HL-60 (cell line): ENCODE measurements around the gene KRTAP29-1.

Experiments
- CTCF ChIP-seq: IDR thresholded peaks from one replicate; pipeline ENCODE4 v1.5.1; 2011; ENCODE audit warnings: low read length, control low read depth, inconsistent platforms; ENCODE audit not compliant: insufficient read depth
- REST ChIP-seq: IDR thresholded peaks from 2 replicates; pipeline ENCODE4 v1.6.1; 2012; ENCODE audit warnings: low read depth; ENCODE audit not compliant: insufficient replicate concordance

DNA sequence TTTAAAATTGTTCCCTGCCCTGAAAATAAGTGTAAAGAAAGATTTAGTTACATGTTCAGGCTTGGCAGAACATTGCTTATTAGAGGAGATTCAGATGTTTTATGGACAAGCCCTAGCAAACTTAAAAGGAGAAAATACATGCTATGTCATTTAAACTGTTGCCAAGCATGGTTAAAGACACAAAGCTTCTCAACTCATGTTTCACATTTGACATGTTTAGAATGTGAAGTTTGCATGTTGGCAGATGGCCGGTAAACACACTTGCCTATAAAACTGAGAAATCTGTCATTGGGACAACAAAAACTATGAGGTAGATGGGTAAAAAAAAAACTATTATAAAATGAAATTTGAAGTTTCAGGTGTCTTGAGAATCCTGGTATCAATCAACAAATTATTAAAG lies 5.8 kb downstream of the KRTAP29-1 start:
- no peak for TF ChIP-seq CTCF
- no peak for TF ChIP-seq REST
